ENCODE results near the gene OR9Q1. TPM values are rescaled to one million over a fixed set of nuclear protein-coding genes. Genes with fewer than 3 reads are reported as not detected.

OR9Q1 gene
- total and polyA plus RNA-seq, 2 of the 8 experiments (the other 6 are each of a cell fraction or from before 2014, with no cell fraction given): not detected

DNA sequence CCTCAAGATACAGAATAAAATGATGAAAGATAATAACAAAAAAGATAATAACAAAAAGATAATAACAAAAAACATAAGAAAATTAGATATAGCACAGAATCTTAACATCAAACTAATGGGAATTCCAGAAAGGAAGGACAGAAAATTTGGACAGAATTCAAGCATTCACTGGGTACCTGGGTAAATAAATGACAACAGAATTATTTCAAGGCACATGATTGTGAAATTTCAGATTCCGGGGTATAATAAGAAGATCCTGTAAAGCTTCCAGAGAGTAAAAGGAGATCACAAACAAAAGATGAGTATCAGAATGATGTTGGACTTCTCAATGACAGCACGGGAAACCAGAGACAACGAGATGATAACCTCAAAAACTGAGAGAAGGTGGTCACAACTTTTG is 42.1 kb upstream of the OR9Q1 start:
- H2BK12ac ChIP-seq (ENCODE audit: low read depth, low read length): no peak overlapping the region
- no peaks in the 10 kb centered on the region for H3K23me2 ChIP-seq (ENCODE audit: low read depth, low read length)
- no peak overlapping the region for H3K4me2 ChIP-seq (ENCODE audit: insufficient read depth in 1 of 2, low read depth in 2 of 2, low read length in 2 of 2)
- no peaks in the 10 kb centered on the region for H3K79me2 ChIP-seq (ENCODE audit: control insufficient read depth in 1 of 2, insufficient read depth in 2 of 2, low read length in 2 of 2)
- no peak overlapping the region for H3K4ac ChIP-seq (replicated peaks; ENCODE audit: insufficient read length, low read depth, low read length)
- H3K9ac ChIP-seq (replicated peaks in 1 of 4; ENCODE audit: extremely low read depth in 1 of 4, low read depth in 3 of 4, low read length in 3 of 4): no peak overlapping the region
- no peak overlapping the region for H2BK15ac ChIP-seq (ENCODE audit: low read length)
- DNase-seq (ENCODE audit: low read depth in 1 of 2, low spot score in 2 of 2) (no peak), FAIRE-seq (no peak)
- no peak overlapping the region for H3K18ac ChIP-seq (ENCODE audit: extremely low read depth, low read length)
- ChIA-PET CTCF (ENCODE audit: partially characterized antibody) (no interaction called here), POLR2A (ENCODE audit: partially characterized antibody) (no interaction called here)
- H2BK20ac ChIP-seq (ENCODE audit: low read length): no peak overlapping the region
- no peak overlapping the region for H2AK5ac ChIP-seq (ENCODE audit: low read depth, low read length)
- H3K14ac ChIP-seq (ENCODE audit: insufficient read length): no peak overlapping the region
- no peak overlapping the region for H4K91ac ChIP-seq (replicated peaks; ENCODE audit: insufficient read length, low read length)
- H3K9me3 ChIP-seq (ENCODE audit: insufficient read depth in 2 of 2, low read depth in 1 of 2, low read length in 1 of 2): no peaks in the 10 kb centered on the region
- 92% methylated on average over 3 of the region's 3 CpGs; no CpG with 5 or more reads in 1 of the 2 experiments for WGBS, 2 experiments (ENCODE audit: extremely low coverage in 1 of 2, insufficient coverage in 1 of 2, insufficient read length in 1 of 2, insufficient replicate concordance in 2 of 2, low coverage in 1 of 2, low lambda C conversion rate in 2 of 2, missing lambda C conversion rate in 1 of 2)
- no peak overlapping the region for H4K5ac ChIP-seq (ENCODE audit: insufficient read length, low read depth, low read length)
- H2BK120ac ChIP-seq (replicated peaks; ENCODE audit: low read depth, low read length): no peak overlapping the region
- TF ChIP-seq JUND (IDR thresholded peaks at IDR 0.05; ENCODE audit: low read length) (no peak), RBBP5 (IDR thresholded peaks at IDR 0.05; ENCODE audit: borderline replicate concordance, low read depth, low read length) (no peak), GTF2F1 (IDR thresholded peaks at IDR 0.05; ENCODE audit: borderline replicate concordance, low read depth, low read length) (no peak), POLR2A (IDR thresholded peaks at IDR 0.05; ENCODE audit: control extremely low read depth in 1 of 2, low read depth in 2 of 2, low read length in 2 of 2) (no peak), TAF7 (optimal IDR thresholded peaks at IDR 0.05; ENCODE audit: borderline replicate concordance, low read depth, low read length) (no peak), SP4 (IDR thresholded peaks at IDR 0.05; ENCODE audit: low read length) (no peak), KDM4A (IDR thresholded peaks at IDR 0.05; ENCODE audit: low read depth, low read length, severe bottlenecking) (no peak), SIX5 (IDR thresholded peaks at IDR 0.05; ENCODE audit: low read depth, low read length) (no peak), CHD1 (IDR thresholded peaks at IDR 0.05; ENCODE audit: low read depth, low read length) (no peak), TCF12 (IDR thresholded peaks at IDR 0.05; ENCODE audit: low read depth, low read length) (no peak), RNF2 (IDR thresholded peaks at IDR 0.05; ENCODE audit: borderline replicate concordance, low read depth, low read length, missing control alignments, poor library complexity, severe bottlenecking) (no peak), RAD21 (IDR thresholded peaks at IDR 0.05 in 1 of 2, conservative IDR thresholded peaks at IDR 0.05 in 1 of 2; ENCODE audit: low read depth in 2 of 2, low read length in 2 of 2) (no peak)
- no peaks in the 10 kb centered on the region for H3K36me3 ChIP-seq (ENCODE audit: control insufficient read depth in 2 of 4, insufficient read depth in 4 of 4, low read length in 3 of 4)
- no peak overlapping the region for H2AFZ ChIP-seq (ENCODE audit: low read length)
- peaks cover 0 to 2% (median 0%) of the 10 kb centered on the region in 4 experiments; a peak in 2 of 7 replicates for H3K4me1 ChIP-seq (replicated peaks in 1 of 4; ENCODE audit: control insufficient read depth in 3 of 4, insufficient read depth in 4 of 4, low read length in 3 of 4)
- H3K4me3 ChIP-seq (ENCODE audit: extremely low read depth in 1 of 4, insufficient read depth in 2 of 4, low read depth in 3 of 4, low read length in 4 of 4): no peak overlapping the region
- H4K8ac ChIP-seq (ENCODE audit: extremely low read depth, insufficient read depth, low read length): no peak overlapping the region
- no peak overlapping the region for H3K56ac ChIP-seq (replicated peaks; ENCODE audit: insufficient read length, low read depth, low read length)
- H3K79me1 ChIP-seq (ENCODE audit: low read depth, low read length): no peaks in the 10 kb centered on the region
- H2BK5ac ChIP-seq (ENCODE audit: low read depth, low read length): no peak overlapping the region
- H3K27ac ChIP-seq (ENCODE audit: low read depth, low read length): no peak overlapping the region
- H3K23ac ChIP-seq (ENCODE audit: insufficient read length): no peak overlapping the region
- H4K20me1 ChIP-seq (replicated peaks in 1 of 2; ENCODE audit: control insufficient read depth in 1 of 2, insufficient read depth in 2 of 2, low read length in 2 of 2): no peaks in the 10 kb centered on the region
- no peaks in the 10 kb centered on the region for H3K27me3 ChIP-seq (replicated peaks in 1 of 4; ENCODE audit: control insufficient read depth in 3 of 4, extremely low read depth in 1 of 4, insufficient read depth in 3 of 4, low read length in 3 of 4)
